Liver (tissue), 9 donors: ENCODE data around the gene PPP1R12A. TPM values are rescaled to one million over a fixed set of nuclear protein-coding genes. Genes with fewer than 3 reads are reported as not detected.

ENCODE experiments used
- DNase-seq: peaks from one replicate; pipeline ENCODE4 v3.0.0-alpha.2; 2017; ENCODE audit warnings: low spot score
- H3K27ac ChIP-seq, 2 donors: one replicate each; pipeline ENCODE4 v1.7.0; 2013; ENCODE audit warnings: inconsistent platforms in 2 of 2, low read length in 2 of 2, control low read depth in 1 of 2, low read depth in 1 of 2, mild to moderate bottlenecking in 1 of 2
- H3K27me3 ChIP-seq, 4 donors: one replicate each; pipeline versions ENCODE4 v1.6.1 to v1.7.0; 2013; ENCODE audit warnings: low read length in 3 of 4, inconsistent platforms in 1 of 4, mild to moderate bottlenecking in 1 of 4, moderate library complexity in 1 of 4; ENCODE audit not compliant: control insufficient read depth in 4 of 4, insufficient read depth in 4 of 4
- H3K36me3 ChIP-seq, 4 donors: one replicate each; pipeline versions ENCODE4 v1.6.1 to v1.7.0; 2013; ENCODE audit warnings: low read length in 3 of 4, mild to moderate bottlenecking in 3 of 4, low read depth in 1 of 4, moderate library complexity in 1 of 4; ENCODE audit not compliant: control insufficient read depth in 4 of 4, insufficient read depth in 3 of 4
- H3K4me1 ChIP-seq, 4 donors: one replicate each; pipeline versions ENCODE4 v1.6.1 to v1.7.0; 2013; ENCODE audit warnings: low read length in 3 of 4, mild to moderate bottlenecking in 3 of 4, moderate library complexity in 1 of 4; ENCODE audit not compliant: control insufficient read depth in 4 of 4, insufficient read depth in 4 of 4
- H3K4me3 ChIP-seq, 3 donors: one replicate each; pipeline versions ENCODE4 v1.6.1 to v1.7.0; 2013; ENCODE audit warnings: low read length in 3 of 3, control low read depth in 1 of 3, low read depth in 1 of 3, mild to moderate bottlenecking in 1 of 3
- H3K9ac ChIP-seq, 2 donors: one replicate each; pipeline ENCODE4 v1.7.0; 2013; ENCODE audit warnings: low read length in 2 of 2, mild to moderate bottlenecking in 2 of 2, moderate library complexity in 2 of 2, control low read depth in 1 of 2, low read depth in 1 of 2
- H3K9me3 ChIP-seq, 4 donors: one replicate each; pipeline versions ENCODE4 v1.6.1 to v1.7.0; 2013; ENCODE audit warnings: low read length in 3 of 4; ENCODE audit not compliant: control insufficient read depth in 4 of 4
- ATF3 ChIP-seq: IDR thresholded peaks from 2 replicates; pipeline ENCODE4 v1.6.1; 2016; ENCODE audit warnings: antibody characterized with exemption
- CTCF ChIP-seq: fragments of 150-350 bp; IDR thresholded peaks from 2 replicates; pipeline ENCODE4 v1.5.1; 2017; ENCODE audit warnings: improper control_type of control experiment, low read depth, low read length; ENCODE audit not compliant: missing input control
- FOXA1 ChIP-seq: IDR thresholded peaks from 2 replicates; pipeline ENCODE4 v1.6.1; 2016; ENCODE audit warnings: antibody characterized with exemption
- FOXA2 ChIP-seq: IDR thresholded peaks from 2 replicates; pipeline ENCODE4 v1.6.1; 2016; ENCODE audit warnings: antibody characterized with exemption
- GABPA ChIP-seq, 2 donors: IDR thresholded peaks in 1 of 2; conservative IDR thresholded peaks in 1 of 2; 2 replicates each; pipeline ENCODE4 v1.6.1; 2016; ENCODE audit warnings: antibody characterized with exemption in 2 of 2, mild to moderate bottlenecking in 1 of 2, moderate library complexity in 1 of 2
- HNF4A ChIP-seq, 2 donors: conservative IDR thresholded peaks; 2 replicates each; pipeline ENCODE4 v1.6.1; 2016; ENCODE audit warnings: antibody characterized with exemption in 2 of 2, mild to moderate bottlenecking in 2 of 2
- JUND ChIP-seq, 2 donors: IDR thresholded peaks; 2 replicates each; pipeline ENCODE4 v1.6.1; 2016; ENCODE audit warnings: antibody characterized with exemption in 2 of 2
- MAX ChIP-seq: IDR thresholded peaks from 2 replicates; pipeline ENCODE4 v1.6.1; 2016; ENCODE audit warnings: antibody characterized with exemption
- NR2F2 ChIP-seq: IDR thresholded peaks from 2 replicates; pipeline ENCODE4 v1.6.1; 2016; ENCODE audit warnings: antibody characterized with exemption
- RAD21 ChIP-seq, 2 donors: IDR thresholded peaks; 2 replicates each; pipeline ENCODE4 v1.6.1; 2016; ENCODE audit warnings: antibody characterized with exemption in 2 of 2, mild to moderate bottlenecking in 2 of 2
- REST ChIP-seq: IDR thresholded peaks from 2 replicates; pipeline ENCODE4 v1.6.1; 2016; ENCODE audit warnings: antibody characterized with exemption, mild to moderate bottlenecking
- RXRA ChIP-seq, 2 donors: IDR thresholded peaks; 2 replicates each; pipeline ENCODE4 v1.6.1; 2017 to 2018; ENCODE audit warnings: antibody characterized with exemption in 2 of 2, mild to moderate bottlenecking in 1 of 2
- SP1 ChIP-seq: IDR thresholded peaks from 2 replicates; pipeline ENCODE4 v1.6.1; 2018; ENCODE audit warnings: antibody characterized with exemption, mild to moderate bottlenecking
- TAF1 ChIP-seq: conservative IDR thresholded peaks from 2 replicates; pipeline ENCODE4 v1.6.1; 2016; ENCODE audit warnings: antibody characterized with exemption, mild to moderate bottlenecking
- YY1 ChIP-seq: IDR thresholded peaks from 2 replicates; pipeline ENCODE4 v1.6.1; 2016; ENCODE audit warnings: antibody characterized with exemption, mild to moderate bottlenecking
- ZBTB33 ChIP-seq: IDR thresholded peaks from 2 replicates; pipeline ENCODE4 v1.6.1; 2016; ENCODE audit warnings: antibody characterized with exemption
- WGBS: extraction: QIAGEN DNeasy Blood & Tissue Kit; methylation state at CpG from one replicate; pipeline ENCODE4 v1.1.7; 2013; 5-methylcytosine and 5-hydroxymethylcytosine counted together
- polyA plus RNA-seq, 2 donors: library from polyadenylated mRNA; stranded (reverse) in 1 of 2; unstranded in 1 of 2; fragments of 200-250 nt in 1 of 2; fragments of >200 nt in 1 of 2; fragmentation: Nextera tagmentation in 1 of 2; extraction: Ambion mirVana in 1 of 2; gene quantifications; one replicate each; pipeline versions ENCODE4 v1.2.1 to v1.2.3, GENCODE V29; 2013 to 2015
- total RNA-seq, 2 donors: library from RNA; depleted of rRNA; stranded (reverse); fragments of >200 nt; gene quantifications; one replicate each; pipeline ENCODE4 v1.2.3, GENCODE V29; 2014
- donor health status: healthy.
- donor health status: healthy.
- donor health status: healthy.
- donor health status: healthy.
- donor health status: healthy.

Gene PPP1R12A
- total and polyA plus RNA-seq, 4 donors = 5.1 to 41.6 (median 27.8) TPM

GRCh38 chr12:79933532-79934264, 1.2 kb downstream of the PPP1R12A start:
- peak; percentile 49 for DNase-seq
- peak overlapping the region; percentile 68 to 79 for H3K9ac ChIP-seq
- H3K4me1 ChIP-seq = peaks cover 2 to 31% (median 20%) of the 10 kb centered on the region in 4 donors
- peak overlapping the region; percentile 84 to 95 (median 85) for H3K4me3 ChIP-seq
- no peaks in the 10 kb centered on the region for H3K27me3 ChIP-seq
- H3K36me3 ChIP-seq = no peaks in the 10 kb centered on the region
- WGBS = 1% methylated on average over 15 of the region's 15 CpGs
- peak overlapping the region; percentile 86 to 90 for H3K27ac ChIP-seq
- peak; percentile 48 for TF ChIP-seq YY1
- no peak for TF ChIP-seq REST
- no peak for TF ChIP-seq JUND (IDR thresholded peaks at IDR 0.05)
- TF ChIP-seq RAD21 (IDR thresholded peaks at IDR 0.05) = peak in 1 of 2 donors; percentile 5
- TF ChIP-seq FOXA2 = no peak
- H3K9me3 ChIP-seq = no peaks in the 10 kb centered on the region

GRCh38 chr12:79933043-79933442, 1.9 kb downstream of the PPP1R12A start:
- TF ChIP-seq CTCF (no peak), ZBTB33 (no peak), ATF3 (no peak), MAX (no peak), JUND (IDR thresholded peaks at IDR 0.05) (no peak), TAF1 (no peak), FOXA2 (no peak), YY1 (no peak), GABPA (IDR thresholded peaks at IDR 0.05 in 1 of 2, conservative IDR thresholded peaks at IDR 0.05 in 1 of 2) (no peak), RXRA (IDR thresholded peaks at IDR 0.05) (no peak), FOXA1 (no peak), SP1 (no peak), RAD21 (IDR thresholded peaks at IDR 0.05) (no peak), NR2F2 (no peak), HNF4A (conservative IDR thresholded peaks at IDR 0.05) (no peak)
- 79% methylated on average over 2 of the region's 2 CpGs for WGBS
- H3K36me3 ChIP-seq = no peaks in the 10 kb centered on the region
- H3K27me3 ChIP-seq = no peaks in the 10 kb centered on the region
- peak overlapping the region; percentile 84 to 95 (median 85) for H3K4me3 ChIP-seq
- DNase-seq = no peak
- peak overlapping the region in 1 of 2 donors; percentile 43 for H3K9ac ChIP-seq
- no peak overlapping the region for H3K27ac ChIP-seq
- H3K4me1 ChIP-seq = peaks cover 2 to 31% (median 20%) of the 10 kb centered on the region in 4 donors
- no peaks in the 10 kb centered on the region for H3K9me3 ChIP-seq
